GM12872 (cell line): ENCODE data around the gene STARD9.

ENCODE experiments used
- CTCF ChIP-seq: IDR thresholded peaks from 3 replicates; pipeline ENCODE4 v1.5.1; 2011; ENCODE audit warnings: low read depth, mild to moderate bottlenecking, low read length, moderate library complexity; ENCODE audit not compliant: insufficient read depth

The STARD9 gene

GRCh38 chr15:42759093-42759492 lies 183.7 kb downstream of the STARD9 start:
- TF ChIP-seq CTCF = no peak

GRCh38 chr15:42760759-42761158 lies 185.4 kb downstream of the STARD9 start:
- TF ChIP-seq CTCF = no peak
